SW 1271 (cell line): Measurements from ENCODE around the gene SCAI.
"Not testable (repeated sequence)": the region's sequence is repeated elsewhere in the genome, so short reads cannot be mapped to it uniquely, and the experiment has no call there.

Experiments used
- DNase-seq, 2 experiments: peaks; one replicate each; lab custom pipeline; 2025; lab: John Stamatoyannopoulos, UW

The SCAI gene

GRCh38 chr9:124947727-124948391, 195.5 kb downstream of the SCAI start:
- DNase-seq, result no peak

GRCh38 chr9:124946167-124946566, 197.2 kb downstream of the SCAI start:
- DNase-seq, result no peak

DNA sequence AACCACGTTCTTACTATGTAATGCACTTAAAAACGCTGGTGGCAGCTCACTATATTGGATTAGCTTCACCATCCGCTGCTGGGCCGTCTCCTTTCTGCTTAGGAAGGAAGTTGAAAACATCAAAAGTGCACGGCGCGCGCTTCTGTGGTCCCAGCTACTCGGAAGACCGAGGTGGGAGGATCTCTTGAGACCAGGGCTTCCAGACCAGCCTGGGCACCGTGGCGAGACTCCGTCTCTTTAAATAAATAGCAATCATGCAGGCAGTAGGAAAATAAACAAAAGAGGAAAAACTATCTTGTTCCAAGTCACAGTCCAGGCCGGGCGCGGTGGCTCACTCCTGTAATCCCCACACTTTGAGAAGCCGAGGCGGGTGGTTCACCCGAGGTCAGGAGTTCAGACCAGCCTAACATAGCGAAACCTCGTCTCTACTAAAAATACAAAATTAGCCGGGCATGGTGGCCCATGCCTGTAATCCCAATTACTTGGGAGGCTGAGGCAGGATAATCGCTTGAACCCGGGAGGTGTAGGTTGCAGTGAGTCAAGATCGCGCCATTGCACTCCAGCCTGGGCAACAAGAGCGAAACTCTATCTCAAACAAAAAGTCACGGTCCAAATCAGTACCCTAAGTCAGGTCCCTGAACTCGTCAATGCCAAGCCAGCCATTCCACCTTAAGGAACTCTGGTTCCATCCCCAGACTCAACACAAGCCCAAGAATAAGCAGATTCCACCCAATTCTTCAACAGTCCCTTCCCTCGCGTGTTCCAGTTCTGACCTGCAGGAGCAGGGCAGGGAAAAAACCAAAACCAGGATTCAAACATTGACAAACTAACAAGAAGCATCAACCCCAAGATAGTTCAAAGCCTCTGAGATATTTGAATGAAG, 201.4 kb downstream of the SCAI start:
- peak; percentile 19 to 21 for DNase-seq

GRCh38 chr9:124940894-124941678, 202.2 kb downstream of the SCAI start, which contains the start of gene GOLGA1:
Gene GOLGA1, minus strand, starts transcription at chr9:124941083. Its CDS starts 2,372 bp downstream, at chr9:124938711.
- DNase-seq, result peak; percentile 89 to 92

GRCh38 chr9:124940521-124940893, 202.8 kb downstream of the SCAI start:
- no peak for DNase-seq

- DNase-seq, result no peak
These were observed 203.4 kb downstream of the SCAI start for GRCh38 chr9:124939944-124940343.

GRCh38 chr9:124934290-124934689, 209.0 kb downstream of the SCAI start:
- DNase-seq, result peak in 1 of 2 experiments; percentile 33

GRCh38 chr9:124932333-124932732, 211.0 kb downstream of the SCAI start:
- no peak for DNase-seq

GRCh38 chr9:124929464-124929863, 213.9 kb downstream of the SCAI start:
- no peak for DNase-seq

DNA sequence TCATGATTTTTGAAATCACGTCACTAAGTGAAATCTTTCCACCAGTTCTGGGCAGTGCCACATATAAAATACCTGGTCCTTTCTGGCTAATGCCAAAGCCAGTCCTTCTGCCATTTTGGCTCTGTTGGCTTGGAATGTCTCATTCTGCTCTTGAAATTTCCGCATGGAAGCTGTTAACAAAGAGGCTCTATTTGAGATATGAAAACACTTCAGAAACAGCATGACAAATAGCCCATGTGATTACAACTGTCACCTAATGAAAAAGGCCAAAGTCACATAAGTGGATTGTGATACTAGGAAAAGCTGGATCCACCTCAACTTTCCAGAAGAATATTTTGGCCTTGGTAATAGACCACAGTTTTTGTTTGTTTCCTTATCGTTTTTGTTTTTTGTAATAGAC, 215.2 kb downstream of the SCAI start:
- no peak for DNase-seq

DNA sequence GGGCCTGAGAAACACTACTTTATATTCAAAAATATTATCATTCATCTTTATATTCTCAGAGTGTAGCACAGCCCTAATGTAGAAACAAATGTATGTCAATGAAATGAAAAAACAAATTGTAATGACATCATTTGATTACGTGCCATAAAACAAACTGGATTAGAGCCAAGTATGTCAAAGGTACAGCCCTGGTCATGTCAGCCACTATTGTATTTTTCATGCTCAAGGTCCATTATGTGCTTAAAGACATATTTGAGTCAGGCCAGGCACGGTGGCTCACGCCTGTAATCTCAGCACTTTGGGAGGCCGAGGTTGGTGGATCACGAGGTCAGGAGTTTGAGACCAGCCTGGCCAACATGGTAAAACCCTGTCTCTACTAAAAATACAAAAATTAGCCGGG, 222.9 kb downstream of the SCAI start:
- DNase-seq, result not testable (repeated sequence)

DNA sequence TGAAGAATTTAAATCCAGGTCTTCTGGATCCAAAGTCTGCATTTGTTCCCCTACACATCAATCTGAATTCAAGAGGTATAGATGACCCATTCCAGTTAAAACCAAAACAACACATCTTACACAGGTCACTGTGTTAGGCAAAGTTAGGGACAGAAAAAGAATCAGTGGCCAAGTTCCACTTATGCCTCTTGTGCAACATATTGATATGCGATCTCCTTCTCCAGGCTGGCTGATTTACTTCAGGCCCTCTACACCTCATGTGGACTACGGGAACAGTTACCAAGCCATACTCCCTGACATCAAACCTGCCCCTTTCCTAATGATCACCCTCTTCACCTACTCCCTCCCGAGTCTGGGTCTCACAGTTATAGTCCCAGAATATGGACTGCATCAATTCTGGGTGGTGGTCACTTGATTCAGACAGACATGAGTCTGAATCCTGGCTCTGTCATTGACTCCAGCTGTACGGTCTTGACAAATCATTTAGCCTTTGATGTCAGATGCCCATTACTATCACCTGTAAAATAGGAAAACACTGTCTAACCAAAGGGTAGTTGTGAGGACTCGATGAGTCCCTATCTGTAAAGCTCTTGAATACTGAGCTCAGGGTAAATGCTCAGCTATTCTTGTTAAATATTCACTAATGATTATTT, 228.4 kb downstream of the SCAI start:
- DNase-seq, result no peak

DNA sequence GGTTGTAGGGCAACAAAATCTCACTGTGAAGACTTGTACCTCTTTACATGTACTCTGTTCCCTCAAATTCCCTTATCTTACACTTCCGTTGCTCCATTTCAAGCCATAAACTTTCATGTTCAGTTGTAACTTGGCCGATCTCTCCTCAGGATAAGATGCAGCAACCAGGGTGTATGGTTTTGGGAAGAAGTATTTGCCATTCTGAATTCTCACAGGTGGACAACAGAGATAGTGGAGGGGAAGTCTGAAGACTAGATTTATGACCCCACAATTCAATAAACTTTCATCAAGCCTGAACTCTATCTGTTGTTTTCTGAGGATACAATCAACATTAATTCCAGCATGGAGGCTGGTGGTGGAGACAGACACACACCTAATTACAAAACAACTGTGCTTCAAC, 229.9 kb downstream of the SCAI start:
- no peak for DNase-seq

GRCh38 chr9:124911766-124912165, 231.6 kb downstream of the SCAI start:
- no peak for DNase-seq

- DNase-seq, result no peak
These were observed 235.2 kb downstream of the SCAI start for GRCh38 chr9:124908098-124908497.

DNA sequence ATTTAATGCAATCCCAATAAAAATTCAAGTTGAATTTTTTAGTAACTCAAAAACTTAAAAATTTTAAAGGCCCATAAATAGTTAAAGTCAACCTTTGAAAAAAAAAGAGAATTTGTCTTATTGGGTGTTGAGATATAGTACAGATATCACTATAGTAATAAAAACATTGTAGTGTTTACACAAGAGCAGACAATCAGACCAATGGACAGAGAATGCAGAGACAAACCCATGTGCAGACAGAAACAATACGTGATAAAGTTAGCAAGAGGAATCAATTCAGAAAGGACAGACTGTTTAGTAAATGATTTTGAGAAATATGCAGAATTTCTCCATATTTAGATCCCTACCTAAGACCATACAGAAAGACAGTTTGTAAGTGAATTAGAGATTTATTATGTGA, 236.4 kb downstream of the SCAI start:
- no peak for DNase-seq

GRCh38 chr9:124899845-124900244, 243.5 kb downstream of the SCAI start:
- no peak for DNase-seq

DNA sequence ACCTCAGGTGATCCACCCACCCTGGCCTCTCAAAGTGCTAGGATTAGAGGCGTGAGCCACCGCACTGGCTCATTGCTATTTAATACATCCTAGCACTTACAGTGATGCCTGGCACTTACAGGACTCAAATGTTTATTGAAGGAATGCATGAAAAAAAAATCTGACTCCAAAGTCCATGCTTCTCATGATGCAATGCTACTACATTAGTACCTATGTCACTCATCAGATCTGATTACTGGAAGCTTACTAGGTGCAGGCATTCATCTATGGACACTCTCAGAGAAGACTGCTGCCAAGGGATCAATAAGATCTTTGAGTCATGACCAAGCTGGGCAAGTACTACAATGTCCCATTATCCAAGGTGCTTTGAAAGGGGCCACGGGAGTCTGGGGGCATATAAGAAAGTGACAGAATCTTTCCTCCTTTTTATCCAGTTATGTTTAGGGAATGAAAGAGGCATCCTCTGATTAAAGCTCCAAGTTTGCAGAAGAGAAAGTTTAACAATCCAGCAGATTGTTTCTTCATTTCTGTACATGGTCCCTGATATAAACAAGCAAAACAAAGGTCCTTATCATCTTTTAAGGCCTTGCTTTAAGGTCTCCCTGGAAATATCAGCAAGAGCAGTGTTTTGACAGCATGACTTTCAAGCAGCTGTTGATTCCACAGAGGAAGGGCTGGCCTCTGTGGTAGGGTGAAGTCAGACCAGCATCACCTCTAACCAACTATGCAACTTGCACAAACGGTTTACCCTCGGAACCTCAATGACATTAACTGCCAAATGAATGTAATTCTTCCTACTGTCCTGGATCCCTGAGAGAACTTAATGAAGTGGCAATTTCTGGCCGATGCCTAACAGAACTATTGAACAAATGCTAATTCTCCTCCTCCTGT, 245.5 kb downstream of the SCAI start:
- no peak for DNase-seq

DNA sequence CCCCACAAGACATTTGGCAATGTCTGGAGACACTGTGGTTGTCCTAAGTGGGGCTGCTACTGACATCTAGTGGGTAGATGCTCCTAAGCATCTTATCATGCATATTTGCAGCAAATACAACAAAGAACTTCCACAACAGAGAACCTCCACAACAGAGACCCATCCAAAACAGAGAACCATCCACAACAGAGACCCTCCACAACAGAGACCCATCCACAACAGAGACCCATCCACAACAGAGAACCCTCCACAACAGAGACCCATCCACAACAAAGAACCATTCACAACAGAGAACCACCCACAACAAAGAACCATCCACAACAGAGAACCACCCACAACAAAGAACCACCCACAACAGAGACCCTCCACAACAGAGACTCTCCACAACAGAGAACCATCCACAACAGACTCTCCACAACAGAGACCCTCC, 248.6 kb downstream of the SCAI start:
- peak in 1 of 2 experiments; percentile 45 for DNase-seq

DNA sequence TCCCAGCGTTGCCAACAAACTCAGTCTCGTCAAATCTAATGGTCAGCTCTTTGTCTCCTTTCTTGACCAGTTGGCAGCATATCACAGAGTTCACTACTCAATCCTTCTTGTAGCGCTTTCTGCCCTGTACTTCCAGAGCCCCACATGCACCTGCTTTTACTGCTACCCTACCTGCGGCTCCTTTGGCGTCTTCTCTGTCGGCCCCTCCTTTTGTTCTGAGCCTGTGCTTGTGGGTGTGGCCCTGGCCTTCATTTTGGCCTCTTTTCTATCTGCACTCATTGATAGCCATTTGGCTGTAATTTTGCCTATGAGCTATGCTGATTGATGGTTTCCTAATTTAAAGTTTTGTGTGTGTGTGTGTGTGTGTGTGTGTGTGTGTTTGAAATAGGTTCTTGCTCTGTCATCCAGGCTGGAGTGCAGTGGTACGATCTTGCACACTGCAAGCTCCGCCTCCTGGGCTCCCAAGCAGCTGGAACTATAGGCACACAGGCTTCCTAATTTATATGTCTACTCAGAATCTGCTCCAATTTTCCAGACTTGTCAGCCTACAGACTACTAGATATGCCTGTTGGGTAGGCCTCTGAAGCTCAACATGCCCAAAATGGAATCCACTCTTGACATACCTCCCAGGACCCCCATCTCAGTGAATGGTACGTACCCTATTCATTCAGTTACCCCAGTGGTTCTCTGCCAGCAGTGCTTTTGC, 249.1 kb downstream of the SCAI start:
- no peak for DNase-seq
